ENCODE data around the gene FBLN7. TPM values are rescaled to one million over a fixed set of nuclear protein-coding genes. Genes with fewer than 3 reads are reported as not detected.
"Not testable (repeated sequence)": the region's sequence is repeated elsewhere in the genome, so short reads cannot be mapped to it uniquely, and the experiment has no call there.

FBLN7 gene
- total RNA-seq, 1 donor from 2014 or later, result 9.3 TPM

DNA sequence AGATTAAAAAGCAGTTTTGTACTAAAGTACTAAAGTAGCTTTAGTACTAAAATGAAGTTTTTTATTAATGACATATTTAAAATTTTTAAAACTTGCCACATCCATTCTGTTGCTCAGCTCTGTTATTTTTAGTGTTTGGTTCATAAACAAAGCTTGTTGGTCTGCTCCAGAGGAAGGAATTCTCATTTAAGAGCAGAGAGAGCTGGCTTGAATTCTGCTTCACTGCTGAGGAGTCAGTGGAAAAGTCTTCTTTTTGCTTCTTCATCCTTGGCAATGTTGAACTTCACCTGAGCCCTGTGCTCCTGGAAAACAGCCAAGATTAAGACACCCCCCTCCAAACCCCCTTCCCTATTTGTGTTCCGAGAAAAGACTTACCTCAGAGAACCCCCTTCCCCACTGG lies 42.5 kb upstream of the FBLN7 start:
- Mint-ChIP-seq H3K4me1 (ENCODE audit: low read depth) (no peaks in the 10 kb centered on the region), H3K36me3 (ENCODE audit: insufficient read depth) (peaks cover 11% of the 10 kb centered on the region), H3K9me3 (ENCODE audit: low read depth) (no peaks in the 10 kb centered on the region), H3K27ac (no peak overlapping the region), H3K4me3 (ENCODE audit: low read depth) (no peak overlapping the region), H3K27me3 (no peaks in the 10 kb centered on the region)
- DNase-seq (ENCODE audit: low spot score, unreplicated experiment), result no peak
- TF ChIP-seq CTCF (IDR thresholded peaks at IDR 0.05; ENCODE audit: unreplicated experiment), result no peak

DNA sequence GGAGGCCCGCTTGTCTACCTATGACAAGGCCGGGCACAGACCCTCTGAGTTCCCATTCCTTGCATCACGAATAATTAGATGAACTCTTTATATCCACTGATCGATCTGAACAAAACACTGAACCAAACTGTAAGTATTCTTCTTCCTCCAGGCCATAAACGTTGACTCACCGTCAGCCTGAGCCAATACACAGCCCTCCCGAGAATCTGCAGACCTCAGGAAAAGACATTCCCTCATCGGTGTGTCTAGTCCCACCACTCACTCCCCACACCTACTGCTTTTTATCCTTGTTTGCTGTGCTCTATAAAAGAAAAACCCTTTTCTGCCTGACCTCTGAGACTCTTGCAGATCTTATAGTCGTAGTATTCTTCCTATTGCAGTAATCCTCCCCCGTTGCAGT lies 42.1 kb upstream of the FBLN7 start:
- H3K27ac Mint-ChIP-seq, result no peak overlapping the region
- no peak overlapping the region for H3K4me3 Mint-ChIP-seq (ENCODE audit: low read depth)
- no peak for TF ChIP-seq CTCF (IDR thresholded peaks at IDR 0.05; ENCODE audit: unreplicated experiment)
- no peaks in the 10 kb centered on the region for H3K9me3 Mint-ChIP-seq (ENCODE audit: low read depth)
- no peak for DNase-seq (ENCODE audit: low spot score, unreplicated experiment)
- H3K27me3 Mint-ChIP-seq, result no peaks in the 10 kb centered on the region
- H3K36me3 Mint-ChIP-seq (ENCODE audit: insufficient read depth), result peaks cover 10% of the 10 kb centered on the region
- no peaks in the 10 kb centered on the region for H3K4me1 Mint-ChIP-seq (ENCODE audit: low read depth)

GRCh38 chr2:112108178-112108832 lies 29.9 kb upstream of the FBLN7 start:
- Mint-ChIP-seq H3K36me3 (ENCODE audit: insufficient read depth) (peaks cover 59% of the 10 kb centered on the region), H3K4me3 (ENCODE audit: low read depth) (no peak overlapping the region), H3K9me3 (ENCODE audit: low read depth) (peaks cover 22% of the 10 kb centered on the region), H3K27ac (no peak overlapping the region), H3K27me3 (no peaks in the 10 kb centered on the region), H3K4me1 (ENCODE audit: low read depth) (no peaks in the 10 kb centered on the region)
- DNase-seq (ENCODE audit: low spot score, unreplicated experiment), result no peak
- no peak for TF ChIP-seq CTCF (IDR thresholded peaks at IDR 0.05; ENCODE audit: unreplicated experiment)

GRCh38 chr2:112109278-112109677 lies 28.9 kb upstream of the FBLN7 start:
- Mint-ChIP-seq H3K4me1 (ENCODE audit: low read depth) (no peaks in the 10 kb centered on the region), H3K27ac (no peak overlapping the region), H3K36me3 (ENCODE audit: insufficient read depth) (peaks cover 59% of the 10 kb centered on the region)

DNA sequence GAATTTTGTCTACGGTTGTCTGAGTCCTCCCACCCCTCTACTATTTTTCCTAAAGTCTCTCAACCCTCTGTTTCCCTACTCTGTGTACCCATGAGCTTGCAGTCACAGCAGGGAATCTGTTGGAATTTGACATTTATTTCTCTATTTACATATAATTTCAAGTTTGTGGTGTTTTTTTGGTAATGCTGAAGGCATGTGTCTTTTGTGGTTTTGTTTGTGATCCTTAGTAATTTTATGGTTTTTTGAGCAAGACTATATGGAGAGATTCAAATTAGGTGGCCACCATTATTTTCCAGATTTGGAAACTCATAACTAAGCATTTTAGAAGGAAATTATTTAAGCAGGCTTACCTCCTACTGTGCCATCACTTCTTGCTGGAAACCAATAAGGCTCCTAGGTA lies 27.2 kb upstream of the FBLN7 start:
- Mint-ChIP-seq H3K4me1 (ENCODE audit: low read depth) (no peaks in the 10 kb centered on the region), H3K9me3 (ENCODE audit: low read depth) (peaks cover 22% of the 10 kb centered on the region), H3K27ac (no peak overlapping the region), H3K4me3 (ENCODE audit: low read depth) (no peak overlapping the region), H3K36me3 (ENCODE audit: insufficient read depth) (peaks cover 59% of the 10 kb centered on the region), H3K27me3 (no peaks in the 10 kb centered on the region)
- no peak for DNase-seq (ENCODE audit: low spot score, unreplicated experiment)
- no peak for TF ChIP-seq CTCF (IDR thresholded peaks at IDR 0.05; ENCODE audit: unreplicated experiment)

More at GRCh38 chr2:112109278-112109677, 28.9 kb upstream of the FBLN7 start:
- TF ChIP-seq CTCF (IDR thresholded peaks at IDR 0.05; ENCODE audit: unreplicated experiment), result no peak
- H3K4me3 Mint-ChIP-seq (ENCODE audit: low read depth), result no peak overlapping the region
- DNase-seq (ENCODE audit: low spot score, unreplicated experiment), result no peak
- no peaks in the 10 kb centered on the region for H3K27me3 Mint-ChIP-seq
- H3K9me3 Mint-ChIP-seq (ENCODE audit: low read depth), result peaks cover 22% of the 10 kb centered on the region

DNA sequence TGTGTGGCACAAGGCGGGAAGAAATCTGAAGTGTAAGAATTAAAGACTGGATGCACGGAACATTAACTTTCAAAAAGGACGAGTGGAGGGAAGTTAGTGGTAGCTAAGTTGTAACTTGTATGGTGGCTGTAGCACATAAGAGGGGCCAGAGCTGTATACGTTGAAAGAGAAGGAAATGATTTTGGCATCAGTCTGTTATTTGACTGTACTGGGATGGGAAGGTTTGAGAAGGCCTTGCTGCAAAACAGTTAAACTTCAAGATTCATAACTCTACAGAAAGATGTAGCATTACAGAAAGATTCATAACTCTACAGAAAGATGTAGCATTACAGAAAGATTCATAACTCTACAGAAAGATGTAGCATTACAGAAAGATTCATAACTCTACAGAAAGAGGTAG lies 24.8 kb upstream of the FBLN7 start:
- not testable (repeated sequence) for DNase-seq (ENCODE audit: low spot score, unreplicated experiment); H3K27me3 Mint-ChIP-seq; H3K4me3 Mint-ChIP-seq (ENCODE audit: low read depth); H3K4me1 Mint-ChIP-seq (ENCODE audit: low read depth); H3K27ac Mint-ChIP-seq
- H3K9me3 Mint-ChIP-seq (ENCODE audit: low read depth), result peaks cover 20% of the 10 kb centered on the region
- peaks cover 44% of the 10 kb centered on the region for H3K36me3 Mint-ChIP-seq (ENCODE audit: insufficient read depth)
